LNCAP (cell line): ENCODE results near the gene MFNG.

Experiments used
- CTCF ChIP-seq: fragments of 450-650 bp; IDR thresholded peaks from 2 replicates; pipeline ENCODE4 v1.5.1; 2017; ENCODE audit warnings: mild to moderate bottlenecking

The MFNG gene

DNA sequence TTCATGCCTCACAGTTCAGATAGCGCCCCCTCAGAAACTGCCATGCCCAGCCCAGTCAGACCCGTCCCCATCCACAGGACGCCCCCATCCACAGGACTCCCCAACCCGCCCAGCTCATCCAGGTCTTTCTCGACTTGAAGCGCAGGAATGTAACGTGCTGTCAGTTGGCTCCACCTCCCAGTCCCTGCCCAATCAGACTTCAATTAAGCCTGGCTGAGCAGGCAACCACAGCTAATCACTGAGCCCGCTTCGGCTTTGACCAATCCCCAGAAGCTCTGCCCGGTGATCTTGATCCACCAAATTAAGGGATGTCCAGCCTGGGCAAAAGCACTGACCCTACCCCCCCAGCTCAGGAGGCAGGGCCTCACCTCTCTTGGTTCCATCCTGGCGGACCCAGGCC lies 10.5 kb upstream of the MFNG start:
- no peak for TF ChIP-seq CTCF

DNA sequence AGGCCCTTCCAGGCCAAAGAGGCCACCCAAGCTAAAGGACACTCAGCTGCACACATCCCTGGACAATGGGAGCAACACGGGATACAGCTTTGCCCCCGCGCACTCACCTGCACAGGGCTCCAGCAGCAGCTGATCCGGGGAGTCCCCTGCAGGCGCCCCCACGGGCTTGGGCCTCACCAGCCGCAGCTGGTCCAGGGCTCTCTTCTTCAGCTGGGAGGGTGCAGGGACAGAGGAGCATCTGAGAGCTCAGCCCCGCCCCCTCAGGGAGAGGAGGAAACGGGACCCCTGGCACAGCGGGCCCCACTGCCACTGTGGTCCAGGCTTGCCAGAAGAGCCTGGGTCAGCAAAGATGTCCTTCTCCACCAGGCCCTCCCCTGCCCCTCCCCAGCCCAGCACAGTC lies 7.8 kb upstream of the MFNG start:
- TF ChIP-seq CTCF: no peak

- peak; percentile 35; the same call in 1 of the 2 replicates for TF ChIP-seq CTCF
Observed at GRCh38 chr22:37492428-37493344, 6.5 kb upstream of the MFNG start.

GRCh38 chr22:37491559-37492427 lies 5.6 kb upstream of the MFNG start:
- TF ChIP-seq CTCF: no peak

DNA sequence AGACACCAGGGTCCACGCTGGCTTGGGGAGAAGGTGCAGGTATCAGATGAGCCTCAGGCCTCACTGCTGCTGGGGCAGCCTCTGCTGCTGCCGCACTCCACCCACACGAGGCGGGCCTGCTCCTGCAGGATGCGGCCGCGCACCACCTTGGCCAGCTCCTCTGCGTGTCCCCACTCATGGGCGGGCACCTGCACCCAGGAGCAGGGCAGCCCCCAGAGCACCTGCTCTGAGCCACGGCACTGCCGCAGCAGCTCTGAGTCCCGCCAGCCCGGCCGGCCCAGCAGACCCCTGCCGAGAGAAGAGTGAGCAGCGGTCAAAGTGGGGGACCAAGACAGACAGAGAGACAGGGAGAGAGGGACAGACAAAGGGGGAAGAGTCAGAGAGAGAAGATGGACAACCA lies 4.9 kb upstream of the MFNG start:
- no peak for TF ChIP-seq CTCF

GRCh38 chr22:37489983-37490382 lies 3.8 kb upstream of the MFNG start:
- no peak for TF ChIP-seq CTCF

- no peak for TF ChIP-seq CTCF
Observed at GRCh38 chr22:37488337-37489135, 2.4 kb upstream of the MFNG start.
